GM21447 (cell line): ENCODE measurements around the gene RAB11FIP3.

ENCODE experiments used
- ATAC-seq: cut with Tn5 transposase; IDR thresholded peaks from one replicate; pipeline ENCODE4 v1.9.1; 2021; ENCODE audit not compliant: unreplicated experiment

Gene RAB11FIP3

DNA sequence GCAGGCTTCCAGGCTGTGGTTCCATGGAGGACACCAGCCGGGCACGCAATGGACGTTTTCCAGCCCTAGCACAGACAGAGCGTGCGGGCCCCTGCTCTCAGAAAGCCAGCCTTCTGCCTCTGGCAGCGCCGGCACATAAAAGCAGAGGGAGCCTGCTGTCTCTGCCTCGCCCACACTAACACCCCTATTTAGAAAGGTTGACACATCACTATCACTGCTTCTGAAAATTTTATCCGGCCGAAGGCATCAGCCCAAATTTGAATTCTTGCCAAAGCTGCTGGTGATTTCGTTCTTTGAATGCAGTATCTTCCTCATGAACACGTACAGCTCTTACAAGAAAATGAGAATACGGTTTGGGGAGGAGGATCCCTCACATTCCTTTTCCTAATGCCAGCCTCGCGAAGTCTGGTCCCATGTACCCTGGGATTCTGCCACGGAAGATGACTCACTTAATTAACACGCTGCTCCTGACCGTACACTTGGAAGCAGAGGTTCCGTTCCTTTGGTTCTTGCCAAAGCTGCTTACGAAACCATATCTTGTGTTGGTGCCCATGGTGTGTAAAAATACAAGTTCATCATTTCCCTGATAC lies 1.3 kb upstream of the RAB11FIP3 start:
- no peak for ATAC-seq

DNA sequence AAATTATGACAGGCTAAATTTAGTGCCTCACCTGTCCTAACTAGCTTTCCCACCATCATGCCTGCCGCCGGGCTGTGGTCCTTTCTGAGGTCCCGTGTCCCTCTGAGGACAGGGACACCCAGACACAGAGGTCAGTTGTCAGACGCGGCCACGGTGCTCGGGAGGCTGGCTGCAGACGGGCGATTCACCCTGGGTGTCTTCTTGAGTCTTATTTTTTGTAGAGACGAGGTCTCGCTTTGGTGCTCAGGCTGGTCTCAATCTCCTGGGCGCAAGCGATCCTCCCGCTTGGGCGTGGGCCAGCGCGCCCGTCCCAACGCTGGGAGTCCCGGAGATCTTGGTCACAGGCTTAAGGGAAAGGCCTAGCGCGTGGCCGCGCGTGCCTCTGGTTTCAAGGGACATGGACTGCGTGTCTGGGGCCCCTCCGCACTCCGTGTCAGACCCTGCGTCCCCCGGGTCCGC lies 797 bp upstream of the RAB11FIP3 start:
- no peak for ATAC-seq

DNA sequence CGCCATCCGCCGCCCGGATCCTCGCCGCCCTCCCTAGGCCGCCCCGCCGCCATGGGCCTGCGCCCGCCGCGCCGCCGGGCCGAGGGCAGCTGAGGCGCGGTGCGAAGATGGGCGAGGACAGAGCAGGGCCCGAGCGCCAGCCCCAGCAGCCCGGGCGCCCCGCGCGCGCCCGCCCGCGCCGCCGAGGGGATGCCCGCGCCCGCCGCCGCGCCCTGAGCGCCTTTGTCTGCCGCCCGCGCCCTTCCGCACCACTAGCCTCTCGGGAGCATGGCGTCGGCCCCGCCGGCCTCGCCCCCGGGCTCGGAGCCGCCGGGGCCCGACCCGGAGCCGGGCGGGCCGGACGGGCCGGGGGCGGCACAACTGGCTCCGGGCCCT lies 278 bp downstream of the RAB11FIP3 start:
- ATAC-seq: peak; percentile 49

DNA sequence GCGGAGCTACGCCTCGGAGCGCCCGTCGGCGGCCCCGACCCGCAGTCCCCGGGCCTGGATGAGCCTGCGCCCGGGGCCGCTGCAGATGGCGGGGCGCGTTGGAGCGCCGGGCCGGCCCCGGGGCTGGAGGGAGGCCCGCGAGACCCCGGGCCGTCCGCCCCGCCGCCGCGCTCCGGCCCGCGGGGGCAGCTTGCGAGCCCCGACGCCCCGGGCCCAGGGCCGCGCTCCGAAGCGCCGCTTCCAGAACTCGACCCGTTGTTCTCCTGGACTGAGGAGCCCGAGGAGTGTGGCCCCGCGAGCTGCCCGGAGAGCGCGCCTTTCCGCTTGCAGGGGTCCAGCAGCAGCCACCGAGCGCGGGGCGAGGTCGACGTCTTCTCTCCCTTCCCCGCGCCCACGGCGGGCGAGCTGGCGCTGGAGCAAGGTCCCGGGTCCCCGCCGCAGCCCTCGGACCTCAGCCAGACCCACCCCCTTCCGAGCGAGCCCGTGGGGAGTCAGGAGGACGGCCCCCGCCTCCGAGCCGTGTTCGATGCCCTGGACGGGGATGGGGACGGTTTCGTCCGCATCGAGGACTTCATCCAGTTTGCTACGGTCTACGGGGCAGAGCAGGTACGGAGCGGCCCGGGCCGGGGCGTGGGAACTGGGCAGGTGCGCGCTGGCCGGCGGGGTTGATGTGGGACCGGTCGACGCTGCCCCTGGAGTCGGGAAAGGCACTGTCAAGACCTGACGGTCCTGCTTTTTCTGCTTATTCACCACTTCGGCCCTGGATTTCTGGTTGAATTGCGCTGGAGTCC lies 861 bp downstream of the RAB11FIP3 start:
- ATAC-seq: no peak

DNA sequence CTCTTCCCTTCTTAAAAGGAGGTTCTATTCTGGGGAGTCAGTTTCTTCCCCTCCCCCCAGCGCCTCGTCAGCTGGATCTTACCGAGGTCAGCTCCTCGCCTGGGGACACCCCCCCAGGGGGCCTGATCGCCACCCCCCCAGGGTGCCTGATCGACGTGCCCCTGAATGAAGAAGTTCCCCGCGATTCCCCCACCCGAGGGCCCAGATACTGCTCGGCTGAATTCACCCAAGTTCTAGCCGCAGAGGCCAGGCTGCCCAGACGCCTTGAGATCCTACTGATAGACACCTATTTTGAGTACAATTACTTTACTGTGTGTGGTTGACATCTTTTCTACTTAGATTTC lies 1.4 kb downstream of the RAB11FIP3 start:
- ATAC-seq: no peak

DNA sequence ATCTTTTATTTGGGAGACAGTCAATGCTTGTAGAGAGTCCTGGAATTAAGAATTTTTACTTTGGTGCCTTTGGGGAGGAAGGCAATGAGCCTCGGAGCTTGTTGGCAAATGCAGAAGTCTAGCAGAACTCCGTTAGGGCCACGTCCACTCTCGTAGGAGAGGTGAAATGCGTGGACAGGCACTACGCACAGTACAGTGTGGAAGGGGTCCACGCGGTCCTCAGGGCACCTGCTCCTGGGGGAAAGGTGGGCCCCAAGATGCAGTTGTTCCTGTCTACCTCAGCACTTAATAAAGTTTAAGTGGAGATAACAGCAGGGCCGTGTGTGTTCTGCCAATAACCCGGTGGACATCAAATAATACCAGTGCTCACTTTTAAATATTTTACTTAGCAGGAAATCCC lies 1.8 kb downstream of the RAB11FIP3 start:
- no peak for ATAC-seq

DNA sequence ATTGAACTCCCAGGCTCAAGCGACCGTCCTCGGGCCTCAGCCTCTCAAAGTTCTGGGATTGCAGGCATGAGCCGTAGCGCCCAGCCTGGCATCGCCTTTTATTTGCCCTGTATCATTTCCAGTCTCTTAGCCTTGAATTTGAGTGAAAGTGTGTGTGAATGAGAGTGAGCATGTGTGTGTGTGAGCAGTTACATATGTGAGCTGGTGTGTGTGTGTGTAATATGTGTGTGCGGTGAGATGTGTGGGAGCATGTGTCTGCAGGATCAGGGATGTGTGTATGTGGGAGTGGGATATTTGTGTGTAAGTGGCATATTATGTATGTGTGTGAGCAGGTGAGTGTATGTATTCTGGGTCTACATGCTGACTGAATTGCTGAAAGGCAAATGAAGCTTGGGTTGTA lies 5.5 kb downstream of the RAB11FIP3 start:
- ATAC-seq: no peak

DNA sequence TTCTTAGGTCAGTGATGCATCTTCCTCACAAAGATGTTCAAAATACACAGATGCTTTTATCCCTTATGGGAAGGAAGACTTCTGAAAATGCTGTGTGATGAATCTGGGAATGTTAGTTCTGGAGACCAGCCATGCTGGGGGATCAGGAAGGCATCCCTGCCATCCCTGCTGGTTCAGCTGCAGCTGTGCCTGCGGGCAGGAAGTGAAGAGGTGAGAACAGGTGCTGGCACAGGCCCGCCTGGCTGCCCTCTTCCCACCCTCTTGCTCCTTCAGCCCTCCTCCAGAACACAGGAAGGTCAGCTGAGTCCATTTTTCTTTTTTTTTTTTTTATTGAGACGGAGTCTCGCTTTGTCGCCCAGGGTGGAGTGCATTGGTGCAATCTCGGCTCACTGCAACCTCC lies 15.2 kb downstream of the RAB11FIP3 start:
- ATAC-seq: no peak

DNA sequence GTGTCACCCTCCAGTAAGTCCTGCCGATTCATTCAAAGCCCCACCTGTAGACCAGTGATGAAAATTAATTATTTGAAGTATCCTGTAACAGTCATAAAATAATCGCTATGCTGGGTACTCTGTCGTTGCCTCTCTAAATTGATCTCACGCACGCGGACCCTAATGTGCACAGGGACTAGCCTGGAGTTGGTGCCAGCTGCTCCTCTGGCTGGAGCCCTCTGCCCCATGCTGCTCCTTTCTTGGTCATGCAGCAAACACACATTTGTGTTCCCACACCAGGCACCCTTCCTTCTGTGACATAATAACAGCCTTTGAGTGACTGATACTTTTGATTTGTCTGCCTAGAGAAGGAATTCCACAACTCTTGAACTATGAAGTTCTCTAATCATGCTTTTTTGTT lies 16.0 kb downstream of the RAB11FIP3 start:
- no peak for ATAC-seq

DNA sequence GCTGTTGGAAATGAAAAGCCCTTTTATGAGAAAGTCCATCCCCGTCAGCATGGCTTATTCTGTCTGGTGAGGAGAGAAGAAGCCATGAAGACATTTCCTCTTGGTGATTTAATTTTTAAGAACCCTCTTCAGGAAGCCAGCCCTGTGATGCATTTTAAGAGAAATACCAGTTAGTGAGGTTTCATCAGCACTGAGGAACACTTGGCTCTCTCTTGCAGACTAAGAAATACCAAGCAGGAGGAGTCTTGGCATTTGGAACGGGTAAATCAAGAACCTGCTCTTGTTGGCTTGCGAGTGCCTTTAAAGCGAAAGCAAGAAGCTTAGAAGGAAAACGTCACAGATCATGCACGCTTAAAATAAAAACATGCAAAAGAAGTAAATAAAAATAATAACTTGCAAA lies 17.5 kb downstream of the RAB11FIP3 start:
- ATAC-seq: no peak

DNA sequence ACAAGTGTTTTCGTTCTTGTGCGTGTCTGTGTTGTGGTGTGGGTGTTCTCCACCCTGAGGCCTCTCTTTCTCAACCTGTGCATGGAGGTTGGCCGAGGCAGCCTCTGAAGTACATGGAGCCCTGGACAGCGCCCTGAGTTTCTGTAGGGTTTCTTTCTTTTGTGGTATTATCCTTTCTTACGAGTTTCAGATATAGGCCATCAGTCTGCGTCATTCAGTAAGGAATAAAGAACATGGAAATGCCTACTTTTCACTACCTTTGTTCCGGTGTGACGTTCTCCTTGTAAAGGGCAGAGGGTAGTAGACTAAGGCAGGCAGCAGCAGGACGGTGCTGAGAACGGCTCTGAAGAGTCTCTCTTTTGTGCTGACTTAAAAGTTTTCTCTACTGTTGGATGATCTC lies 18.6 kb downstream of the RAB11FIP3 start:
- no peak for ATAC-seq

DNA sequence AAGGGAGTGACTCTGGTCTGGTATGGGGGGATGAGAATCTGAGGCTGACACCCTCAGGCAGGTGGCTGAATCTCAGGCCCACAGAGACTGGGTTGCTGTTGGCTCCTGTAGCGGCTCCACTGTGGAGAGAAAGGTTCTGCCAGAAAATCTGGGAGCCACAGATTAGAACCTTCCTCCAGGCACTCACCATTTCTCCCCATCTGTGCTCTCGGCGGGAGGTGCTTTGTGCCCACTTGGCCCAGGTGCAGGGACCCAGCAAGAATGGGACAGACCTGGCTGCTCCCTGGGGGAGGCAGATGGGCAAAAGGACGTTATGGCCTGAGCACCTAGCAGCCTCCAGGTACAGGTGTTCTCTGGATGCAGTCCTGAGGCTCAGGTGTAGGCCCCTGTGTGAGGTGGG lies 20.1 kb downstream of the RAB11FIP3 start:
- no peak for ATAC-seq

DNA sequence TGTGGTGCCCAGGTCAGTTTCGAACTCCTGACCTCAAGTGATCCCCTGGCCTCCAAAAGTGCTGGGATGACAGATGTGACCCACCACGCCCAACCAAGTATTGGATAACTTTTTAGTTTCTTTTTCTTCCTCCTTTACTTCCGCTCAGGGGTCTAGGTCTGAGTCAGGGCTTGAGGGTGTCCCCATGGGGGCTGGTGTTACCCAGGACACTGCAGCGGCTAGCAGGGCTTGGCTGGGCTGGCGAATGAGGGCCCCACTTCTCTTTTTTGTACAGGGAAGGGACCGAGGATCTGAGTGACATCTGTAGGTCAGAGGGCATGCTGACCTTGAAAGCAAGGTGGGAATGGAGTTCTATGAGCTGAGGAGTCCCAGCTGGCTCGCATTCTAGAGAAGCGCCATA lies 24.9 kb downstream of the RAB11FIP3 start:
- ATAC-seq: no peak

DNA sequence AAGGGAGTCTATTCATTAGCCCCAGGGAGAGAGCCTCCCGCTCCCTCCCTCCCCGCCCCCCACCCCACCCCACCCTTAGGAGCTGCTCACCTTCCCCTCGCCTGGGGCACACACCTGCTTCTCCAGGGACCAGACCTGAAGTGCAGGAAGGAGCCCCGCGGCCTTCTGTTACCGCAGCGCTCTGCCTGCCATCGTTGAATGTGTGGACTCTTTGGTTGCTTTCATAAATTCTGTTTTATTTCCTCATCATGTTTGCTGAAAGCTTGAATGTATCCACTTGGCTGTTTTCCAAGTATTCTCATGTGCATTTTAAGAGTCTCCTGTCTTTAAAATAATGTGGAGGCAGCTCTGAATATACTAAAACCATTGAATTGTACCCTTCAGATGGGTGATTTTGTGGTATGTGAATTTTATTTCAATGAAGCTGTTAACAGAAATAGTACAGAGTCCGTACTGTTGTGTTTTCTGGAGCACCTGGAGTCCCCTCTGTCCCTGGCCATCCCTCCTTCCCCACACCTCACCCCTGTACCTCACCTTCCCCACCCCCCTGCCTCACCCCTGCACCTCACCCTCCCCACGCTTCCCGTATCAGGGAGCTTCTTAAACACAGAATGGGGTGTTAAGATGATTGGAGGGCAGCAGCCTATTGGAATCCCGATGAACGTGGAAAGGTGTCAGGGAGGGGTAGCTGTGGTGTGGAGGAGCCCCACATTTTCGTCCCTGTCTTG lies 25.5 kb downstream of the RAB11FIP3 start:
- no peak for ATAC-seq

DNA sequence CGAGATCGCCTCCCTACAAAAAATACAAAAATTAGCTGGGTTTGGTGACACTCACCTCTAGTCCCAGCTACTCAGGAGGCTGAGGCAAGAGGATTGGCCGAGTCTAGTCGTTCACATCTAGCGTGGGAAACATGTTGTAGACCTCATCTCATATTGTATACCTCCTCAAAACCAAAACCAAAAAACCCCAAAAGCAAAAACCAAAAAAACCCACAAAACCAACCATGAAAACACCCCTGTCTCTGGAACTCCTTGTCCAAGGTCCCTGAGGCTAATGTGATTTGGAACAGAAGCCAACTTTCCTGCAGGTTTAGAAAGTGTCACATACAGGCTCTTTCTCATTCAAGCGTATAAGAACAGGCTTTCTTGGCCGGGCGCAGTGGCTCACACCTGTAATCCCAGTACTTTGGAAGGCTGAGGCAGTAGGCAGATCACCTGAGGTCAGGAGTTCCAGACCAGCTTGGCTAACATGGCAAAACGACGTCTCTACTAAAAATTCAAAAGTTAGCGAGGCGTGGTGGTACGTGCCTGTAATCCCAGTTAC lies 29.0 kb downstream of the RAB11FIP3 start:
- ATAC-seq: no peak

DNA sequence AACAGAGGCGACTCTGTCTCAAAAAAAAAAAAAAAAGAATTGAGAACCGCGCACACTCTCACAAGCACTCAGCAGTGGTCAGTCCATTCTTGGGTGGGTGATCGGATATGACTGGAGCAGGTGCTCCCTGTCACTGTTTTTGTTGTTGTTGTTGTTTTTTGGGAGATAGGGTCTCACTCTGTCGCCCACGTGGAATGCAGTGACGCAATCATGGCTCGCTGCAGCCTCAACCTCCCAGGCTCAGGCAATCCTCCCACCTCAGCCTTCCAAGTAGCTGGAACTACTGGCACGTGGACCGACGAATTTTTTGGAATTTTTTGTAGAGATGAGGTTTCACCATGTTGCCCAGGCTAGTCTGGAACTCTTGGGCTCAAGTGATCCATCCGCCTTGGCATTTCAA lies 30.0 kb downstream of the RAB11FIP3 start:
- no peak for ATAC-seq

DNA sequence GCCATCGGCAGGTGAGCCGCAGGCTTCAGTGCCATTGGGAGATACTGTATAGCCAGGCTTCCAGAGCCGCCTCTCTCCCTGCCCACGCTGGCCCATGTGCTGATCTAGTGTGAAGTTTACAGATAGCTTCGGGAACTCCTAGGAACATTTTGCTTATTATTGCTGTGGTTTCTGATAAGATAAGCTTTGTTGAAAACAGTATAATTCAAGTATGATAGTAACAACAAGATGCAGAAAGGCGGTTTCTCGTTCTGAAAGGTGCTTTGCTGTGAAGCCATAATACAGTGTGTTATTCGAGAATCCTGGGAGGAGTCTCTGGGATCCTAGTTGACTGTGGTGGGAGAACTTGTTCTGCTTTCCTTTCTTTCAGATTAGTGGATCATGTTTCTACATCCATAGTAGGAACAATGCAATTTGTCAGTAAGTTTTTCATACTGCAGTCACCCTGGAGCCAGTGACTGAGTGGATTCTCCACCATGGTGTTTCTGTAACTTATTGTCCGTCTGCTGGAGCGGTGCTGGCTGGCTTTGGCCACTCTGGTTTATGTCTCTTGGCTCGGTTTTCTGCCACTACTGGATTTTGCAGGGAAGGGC lies 31.5 kb downstream of the RAB11FIP3 start:
- ATAC-seq: no peak

DNA sequence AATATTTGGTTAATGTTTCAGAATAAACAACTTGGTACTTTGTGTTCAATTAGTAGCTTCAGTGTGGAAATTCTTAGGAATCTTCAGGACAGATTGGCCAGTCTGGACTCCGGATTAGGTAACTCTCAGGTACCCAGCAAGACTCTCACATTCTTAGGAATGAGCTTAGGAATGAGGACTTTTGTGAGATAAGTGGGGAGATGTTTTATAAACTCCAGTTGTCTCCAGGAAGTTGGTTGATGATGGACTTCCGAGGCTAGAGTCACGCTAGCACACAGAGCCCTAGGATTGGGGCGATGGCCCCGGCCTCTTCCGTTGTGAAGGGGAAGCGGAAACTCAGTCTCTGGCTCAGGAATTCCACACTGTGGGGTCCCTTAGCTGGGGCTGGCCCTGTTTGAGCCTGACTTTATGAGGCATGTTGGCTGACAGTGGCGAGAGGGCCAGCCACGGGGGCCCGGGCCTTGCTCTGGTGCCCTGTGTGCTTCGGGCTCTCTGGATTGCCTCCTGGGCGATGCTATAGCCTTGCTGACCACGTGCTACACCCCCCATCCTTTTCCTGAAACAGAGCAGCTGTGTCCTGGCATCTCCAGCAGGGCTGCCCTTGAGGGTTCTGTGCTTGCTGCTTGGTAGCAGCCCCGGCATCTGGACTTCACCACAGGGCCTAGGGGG lies 32.4 kb downstream of the RAB11FIP3 start:
- ATAC-seq: no peak

DNA sequence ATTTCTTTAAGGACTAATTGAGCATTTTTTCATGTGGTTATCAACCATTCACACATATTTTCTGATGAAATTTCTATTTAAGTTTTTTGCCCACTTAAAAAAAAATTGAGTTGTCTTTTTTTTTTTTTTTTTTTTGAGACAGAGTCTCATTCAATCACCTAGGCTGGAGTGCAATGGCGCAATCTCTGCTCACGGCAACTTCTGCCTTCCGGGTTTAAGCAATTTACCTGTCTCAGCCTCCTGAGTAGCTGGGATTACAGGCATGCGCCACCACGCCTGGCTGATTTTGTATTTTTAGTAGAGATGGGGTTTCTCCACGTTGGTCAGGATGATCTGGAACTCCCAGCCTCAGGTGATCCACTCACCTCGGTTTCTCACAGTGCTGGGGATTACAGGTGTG lies 34.3 kb downstream of the RAB11FIP3 start:
- ATAC-seq: no peak

DNA sequence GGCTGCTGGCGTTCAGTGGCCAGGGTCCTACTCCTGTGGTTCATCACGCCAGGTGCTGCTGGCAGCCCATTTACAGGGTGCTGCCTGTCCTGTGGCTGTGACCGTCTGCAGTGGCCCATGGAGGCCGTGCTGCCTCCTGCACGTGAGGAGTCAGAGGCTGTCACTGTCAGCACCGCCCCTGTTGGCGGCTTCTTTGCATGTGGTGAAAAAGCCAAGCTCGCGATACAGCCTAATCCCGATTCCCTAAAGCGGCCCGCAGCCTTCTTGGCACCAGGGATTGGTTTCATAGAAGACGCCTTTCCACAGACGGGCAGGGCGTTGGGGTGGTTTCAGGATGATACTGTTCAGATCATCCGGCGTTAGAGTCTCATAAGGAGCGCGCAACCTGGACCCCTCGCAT lies 35.3 kb downstream of the RAB11FIP3 start:
- ATAC-seq: no peak

DNA sequence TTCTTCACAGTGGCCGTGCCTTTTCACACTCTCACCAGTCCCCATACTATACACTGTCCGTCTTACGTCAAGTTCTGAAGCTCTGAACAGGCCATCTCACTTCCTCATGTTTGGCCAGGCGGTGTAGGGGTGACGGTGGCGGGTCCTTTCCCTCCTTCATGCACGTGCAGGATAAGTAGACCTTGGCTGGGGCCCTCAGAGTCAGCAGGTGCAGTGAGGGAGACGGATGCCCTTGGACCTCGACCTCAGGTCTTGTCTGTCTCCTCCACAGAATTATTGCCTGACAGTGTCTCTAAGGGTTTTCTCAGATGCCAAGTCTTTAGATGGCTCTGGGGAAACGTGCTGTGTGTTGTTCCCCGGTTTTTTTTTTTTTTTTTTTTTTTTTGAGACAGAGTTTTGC lies 37.6 kb downstream of the RAB11FIP3 start:
- ATAC-seq: no peak
